Heart left ventricle (tissue), 16 donors: ENCODE data around the gene SIM1. TPM values are rescaled to one million over a fixed set of nuclear protein-coding genes. Genes with fewer than 3 reads are reported as not detected.

Source experiments
- ATAC-seq, 4 donors: fragments of 200-7000 bp; cut with Tn5 transposase; one replicate each; pipeline ENCODE4 v1.9.1; 2020 to 2022; ENCODE audit warnings: moderate library complexity in 4 of 4, mild to moderate bottlenecking in 3 of 4, moderate number of reproducible peaks in 1 of 4
- DNase-seq, 5 donors: peaks; one replicate each; pipeline ENCODE4 v3.0.0-alpha.2; 2020
- H3K27ac ChIP-seq, 12 donors: fragments of 200-600 bp; sonication (generic) in 4 of 12; one replicate each; pipeline versions ENCODE4 v1.5.0 to v1.8.0; 2016 to 2022; ENCODE audit warnings: mild to moderate bottlenecking in 2 of 12
- H3K27me3 ChIP-seq, 9 donors: fragments of 200-600 bp; sonication (generic) in 2 of 9; one replicate each; pipeline versions ENCODE4 v1.5.1 to v1.8.0; 2016 to 2022; ENCODE audit warnings: mild to moderate bottlenecking in 3 of 9
- H3K36me3 ChIP-seq, 9 donors: fragments of 200-600 bp; sonication (generic) in 2 of 9; one replicate each; pipeline versions ENCODE4 v1.5.0 to v1.8.0; 2018 to 2022; ENCODE audit warnings: mild to moderate bottlenecking in 2 of 9
- H3K4me1 ChIP-seq, 12 donors: fragments of 200-600 bp; sonication (generic) in 4 of 12; one replicate each; pipeline versions ENCODE4 v1.5.0 to v1.8.0; 2016 to 2022; ENCODE audit warnings: mild to moderate bottlenecking in 3 of 12
- H3K4me3 ChIP-seq, 12 donors: fragments of 200-600 bp; sonication (generic) in 4 of 12; one replicate each; pipeline versions ENCODE4 v1.5.0 to v1.8.0; 2017 to 2022; ENCODE audit warnings: mild to moderate bottlenecking in 9 of 12, moderate library complexity in 4 of 12
- H3K9me3 ChIP-seq, 12 donors: fragments of 200-600 bp; sonication (generic) in 4 of 12; one replicate each; pipeline versions ENCODE4 v1.5.0 to v1.8.0; 2016 to 2022; ENCODE audit warnings: mild to moderate bottlenecking in 1 of 12
- POLR2A ChIP-seq, 2 donors: fragments of 450-650 bp; IDR thresholded peaks; one replicate each; pipeline ENCODE4 v1.6.1; 2017; ENCODE audit warnings: antibody characterized with exemption in 2 of 2, mild to moderate bottlenecking in 2 of 2, moderate library complexity in 2 of 2
- WGBS, 4 donors: extraction: QIAGEN DNeasy Blood & Tissue Kit in 2 of 4; methylation state at CpG; one replicate each; pipeline versions ENCODE4 v1.1.5 to v1.1.7; 2013 to 2018; 5-methylcytosine and 5-hydroxymethylcytosine counted together
- intact Hi-C, 10 donors: fragments of 100-400 bp; cut with DNase I; formaldehyde crosslinking; loops; one replicate each; pipeline versions ENCODE4 v1.11.1 to v1.14.2; 2022
- polyA plus RNA-seq, 2 donors: library from polyadenylated mRNA; stranded (reverse); fragments of 200-250 nt; gene quantifications; one replicate each; pipeline ENCODE4 v1.2.3, GENCODE V29; 2013
- total RNA-seq, 9 donors: library from RNA; depleted of rRNA in 2 of 9; stranded (reverse); fragments of >200 nt in 2 of 9; fragmentation: NEBNext Ultra II Directional in 3 of 9; extraction: Animal tissue kit (Norgen Biotek cat#: 25700) in 3 of 9; gene quantifications; one replicate each; pipeline versions ENCODE4 v1.1.0 to v1.2.4, GENCODE V29; 2016 to 2023
- TF ChIP-seq, protein P1 (sequence below), 12 donors: fragments of 200-600 bp; sonication (generic) in 4 of 12; IDR thresholded peaks; one replicate each; pipeline versions ENCODE4 v1.5.0 to v1.8.0; 2018 to 2022; ENCODE audit warnings: antibody characterized with exemption in 12 of 12, mild to moderate bottlenecking in 5 of 12
- donor health status: ischemic (EF 13 %, LVEDD 7.1; RV severe dilation, severe dysfunction).
- donor health status: healthy with polysubstance abuse.
- donor health status: DM: no; HTN: yes; CAD: no.
- donor health status: DM: no; HTN: no; CAD: no.
- donor health status: ischemic (EF 25% LVEDD 6.9; RV normal size, moderate dysfunction).
- donor health status: ischemic (EF 25% LVEDD 5.7; RV mildly dilated, moderate dysfunction).
- donor health status: healthy.
- donor health status: DM: yes; HTN: yes; CAD: no.
- donor health status: ischemic (EF 35%, LVEDD 5.7; RV mildly dilated, moderate dysfunction).
- donor health status: nonischemic (EF 11% LVEDD 7.7; RV severe dilation, severe dysfunction).
- donor health status: DM: yes; HTN: yes; CAD: no.
- donor health status: PGD.
- donor health status: ischemic (EF 29% LVEDD 5.4; RV normal size, mild dysfunction).
- donor health status: nonischemic (EF 23%, LVEDD 6.1; RV moderate dilation, normal function).

SIM1 gene
- total and polyA plus RNA-seq, 11 donors, result 0.50 TPM; not detected in 10

- Histone ChIP-seq H3K4me3 (no peak overlapping the region), H3K4me1 (no peaks in the 10 kb centered on the region), H3K27me3 (peaks cover 0 to 38% (median 2%) of the 10 kb centered on the region in 9 donors), H3K9me3 (peaks cover 0 to 4% (median 0%) of the 10 kb centered on the region in 12 donors), H3K36me3 (no peaks in the 10 kb centered on the region), H3K27ac (no peak overlapping the region)
- 63 to 79% (median 70%) methylated on average over 6 of the region's 6 CpGs for WGBS, 4 donors
- DNase-seq, result no peak
- TF ChIP-seq, protein P1, sequence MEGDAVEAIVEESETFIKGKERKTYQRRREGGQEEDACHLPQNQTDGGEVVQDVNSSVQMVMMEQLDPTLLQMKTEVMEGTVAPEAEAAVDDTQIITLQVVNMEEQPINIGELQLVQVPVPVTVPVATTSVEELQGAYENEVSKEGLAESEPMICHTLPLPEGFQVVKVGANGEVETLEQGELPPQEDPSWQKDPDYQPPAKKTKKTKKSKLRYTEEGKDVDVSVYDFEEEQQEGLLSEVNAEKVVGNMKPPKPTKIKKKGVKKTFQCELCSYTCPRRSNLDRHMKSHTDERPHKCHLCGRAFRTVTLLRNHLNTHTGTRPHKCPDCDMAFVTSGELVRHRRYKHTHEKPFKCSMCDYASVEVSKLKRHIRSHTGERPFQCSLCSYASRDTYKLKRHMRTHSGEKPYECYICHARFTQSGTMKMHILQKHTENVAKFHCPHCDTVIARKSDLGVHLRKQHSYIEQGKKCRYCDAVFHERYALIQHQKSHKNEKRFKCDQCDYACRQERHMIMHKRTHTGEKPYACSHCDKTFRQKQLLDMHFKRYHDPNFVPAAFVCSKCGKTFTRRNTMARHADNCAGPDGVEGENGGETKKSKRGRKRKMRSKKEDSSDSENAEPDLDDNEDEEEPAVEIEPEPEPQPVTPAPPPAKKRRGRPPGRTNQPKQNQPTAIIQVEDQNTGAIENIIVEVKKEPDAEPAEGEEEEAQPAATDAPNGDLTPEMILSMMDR (IDR thresholded peaks at IDR 0.05), result no peak
- TF ChIP-seq POLR2A (IDR thresholded peaks at IDR 0.05), result no peak
- intact Hi-C loops, result no loop called here
- ATAC-seq, result no peak
Observed at GRCh38 chr6:100493206-100493888, 28.6 kb upstream of the SIM1 start.

- H3K27ac ChIP-seq, result no peak overlapping the region
- peaks cover 0 to 41% (median 2%) of the 10 kb centered on the region in 9 donors for H3K27me3 ChIP-seq
- no peak for TF ChIP-seq POLR2A (IDR thresholded peaks at IDR 0.05)
- TF ChIP-seq, protein P1 (IDR thresholded peaks at IDR 0.05), result no peak
- H3K4me1 ChIP-seq, result no peaks in the 10 kb centered on the region
- DNase-seq, result no peak
- no peak overlapping the region for H3K4me3 ChIP-seq
- no peak for ATAC-seq
- peaks cover 0 to 4% (median 0%) of the 10 kb centered on the region in 12 donors for H3K9me3 ChIP-seq
- intact Hi-C loops, result no loop called here
- WGBS, 4 donors, result 60 to 65% (median 61%) methylated on average over 13 of the region's 13 CpGs
- H3K36me3 ChIP-seq, result no peaks in the 10 kb centered on the region
Observed at GRCh38 chr6:100491952-100492670, 27.4 kb upstream of the SIM1 start.

DNA sequence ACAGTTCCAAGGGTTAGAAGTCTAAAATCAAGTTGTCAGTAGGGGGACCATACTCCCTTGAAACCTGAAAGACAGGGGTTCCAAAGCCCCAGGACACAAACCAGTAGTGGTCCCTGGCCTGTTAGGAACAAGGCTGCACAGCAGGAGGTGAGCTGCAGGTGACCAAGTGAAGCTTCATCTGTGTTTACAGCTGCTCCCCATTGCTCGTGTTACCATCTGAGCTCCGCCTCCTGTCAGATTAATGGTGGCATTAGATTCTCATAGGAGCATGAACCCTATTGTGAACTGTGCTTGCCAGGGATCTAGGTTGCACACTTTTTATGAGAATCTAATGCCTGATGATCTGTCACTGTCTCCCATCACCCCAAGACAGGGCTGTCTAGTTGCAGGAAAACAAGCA is 25.3 kb upstream of the SIM1 start:
- TF ChIP-seq, protein P1 (IDR thresholded peaks at IDR 0.05), result no peak
- TF ChIP-seq POLR2A (IDR thresholded peaks at IDR 0.05), result no peak
- WGBS, 4 donors, result 84 to 93% (median 89%) methylated on average over 2 of the region's 2 CpGs
- ATAC-seq (no peak), DNase-seq (no peak)
- Histone ChIP-seq H3K36me3 (no peaks in the 10 kb centered on the region), H3K4me1 (no peaks in the 10 kb centered on the region), H3K4me3 (no peak overlapping the region), H3K27ac (no peak overlapping the region), H3K27me3 (peaks cover 0 to 40% (median 3%) of the 10 kb centered on the region in 9 donors), H3K9me3 (no peaks in the 10 kb centered on the region)
- intact Hi-C loops, result no loop called here

DNA sequence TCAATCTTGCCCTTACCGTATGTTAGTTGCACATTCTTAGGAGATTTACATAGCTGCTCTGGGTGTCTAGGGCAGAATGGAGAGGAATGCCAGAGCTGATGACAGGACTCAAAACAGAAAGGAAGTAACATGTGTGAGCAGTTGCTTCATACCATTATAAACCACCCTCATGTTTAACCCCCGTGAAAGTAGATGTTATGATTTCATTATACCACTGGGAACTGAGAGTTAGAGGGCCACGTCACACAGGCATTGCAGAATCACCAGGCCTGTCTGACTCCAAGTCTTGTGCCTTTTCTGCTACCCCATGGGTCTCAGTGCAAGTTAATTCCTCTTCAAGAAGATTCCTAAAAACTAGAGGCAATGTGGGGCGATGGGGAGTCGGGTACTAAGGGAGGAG is 23.5 kb upstream of the SIM1 start:
- intact Hi-C loops, result loop anchor here in 3 of 10 donors (10.0 kb wide), 1 partner anchor 483 kb away; no protein-coding TSS in a partner anchor
- no peak for TF ChIP-seq POLR2A (IDR thresholded peaks at IDR 0.05)
- TF ChIP-seq, protein P1 (IDR thresholded peaks at IDR 0.05), result no peak

More for the DNA sequence above, 23.5 kb upstream of the SIM1 start:
- H3K9me3 ChIP-seq, result no peaks in the 10 kb centered on the region
- H3K4me3 ChIP-seq, result no peak overlapping the region
- no peaks in the 10 kb centered on the region for H3K36me3 ChIP-seq
- 65 to 80% (median 68%) methylated on average over 5 of the region's 5 CpGs for WGBS, 4 donors
- no peaks in the 10 kb centered on the region for H3K4me1 ChIP-seq
- peaks cover 0 to 30% (median 3%) of the 10 kb centered on the region in 9 donors for H3K27me3 ChIP-seq
- H3K27ac ChIP-seq, result no peak overlapping the region
- DNase-seq, result no peak
- ATAC-seq, result no peak
